Prostate gland (tissue), 2 donors: Measurements from ENCODE around the gene FAM170B.

Experiments used
- CTCF ChIP-seq, 4 experiments: fragments of 200-600 bp in 2 of 4; fragments of 450-650 bp in 2 of 4; sonication (generic) in 2 of 4; IDR thresholded peaks; 1 replicate in 3 of 4; 2 replicates in 1 of 4; pipeline ENCODE4 v1.5.1; 2016 to 2019; ENCODE audit warnings: antibody characterized with exemption in 4 of 4, mild to moderate bottlenecking in 2 of 4, moderate library complexity in 2 of 4
- POLR2AphosphoS5 ChIP-seq: sonication (generic); formaldehyde crosslinking; IDR thresholded peaks from one replicate; pipeline ENCODE4 v1.6.1; 2017; ENCODE audit warnings: antibody characterized with exemption

- TF ChIP-seq POLR2AphosphoS5 (no peak), CTCF (IDR thresholded peaks at IDR 0.05) (no peak)
Observed at GRCh38 chr10:49120911-49121310, 12.9 kb downstream of the FAM170B start.
